Tibial nerve (tissue), 4 donors: ENCODE results near the gene APP. TPM values are rescaled to one million over a fixed set of nuclear protein-coding genes. Genes with fewer than 3 reads are reported as not detected.
A peak's percentile ranks its signal among the peaks of the same experiment; 100 is the strongest.

ENCODE experiments used
- DNase-seq, 2 donors: peaks; one replicate each; pipeline ENCODE4 v3.0.0-alpha.2; 2019; ENCODE audit warnings: low spot score in 2 of 2
- H3K27ac ChIP-seq, 4 donors: fragments of 200-600 bp; sonication (generic) in 3 of 4; one replicate each; pipeline ENCODE4 v1.5.1; 2017 to 2019; ENCODE audit warnings: mild to moderate bottlenecking in 1 of 4
- H3K27me3 ChIP-seq, 2 donors: fragments of 200-600 bp; sonication (generic) in 1 of 2; one replicate each; pipeline versions ENCODE4 v1.5.1 to v1.6.0; 2017 to 2019
- H3K36me3 ChIP-seq, 3 donors: fragments of 200-600 bp; sonication (generic); one replicate each; pipeline ENCODE4 v1.5.1; 2018 to 2019
- H3K4me1 ChIP-seq, 4 donors: fragments of 200-600 bp; sonication (generic) in 3 of 4; one replicate each; pipeline ENCODE4 v1.5.1; 2017 to 2019
- H3K4me3 ChIP-seq, 4 donors: fragments of 200-600 bp; sonication (generic) in 3 of 4; one replicate each; pipeline ENCODE4 v1.5.1; 2017 to 2019; ENCODE audit warnings: mild to moderate bottlenecking in 1 of 4, moderate library complexity in 1 of 4
- H3K9me3 ChIP-seq, 4 donors: fragments of 200-600 bp; sonication (generic) in 3 of 4; one replicate each; pipeline ENCODE4 v1.5.1; 2017 to 2019
- CTCF ChIP-seq, 5 experiments: fragments of 200-600 bp in 3 of 5; fragments of 450-650 bp in 2 of 5; sonication (generic) in 3 of 5; IDR thresholded peaks; one replicate each; pipeline ENCODE4 v1.5.1; 2016 to 2019; ENCODE audit warnings: antibody characterized with exemption in 5 of 5, mild to moderate bottlenecking in 3 of 5, moderate library complexity in 2 of 5
- EP300 ChIP-seq, 2 donors: sonication (generic); formaldehyde crosslinking; IDR thresholded peaks; one replicate each; pipeline ENCODE4 v1.6.1; 2017; ENCODE audit warnings: antibody characterized with exemption in 2 of 2, mild to moderate bottlenecking in 1 of 2
- POLR2A ChIP-seq, 2 donors: fragments of 450-650 bp; IDR thresholded peaks; one replicate each; pipeline ENCODE4 v1.6.1; 2017; ENCODE audit warnings: antibody characterized with exemption in 2 of 2, mild to moderate bottlenecking in 2 of 2, moderate library complexity in 2 of 2
- WGBS, 2 donors: methylation state at CpG; one replicate each; pipeline ENCODE4 v1.1.5; 2018; 5-methylcytosine and 5-hydroxymethylcytosine counted together
- total RNA-seq, 4 donors: library from RNA; depleted of rRNA; stranded (reverse); fragments of >200 nt; gene quantifications; one replicate each; pipeline ENCODE4 v1.1.0, GENCODE V29; 2016

APP gene
- total RNA-seq, 4 donors from 2014 or later = 271 to 327 (median 293) TPM

GRCh38 chr21:26126168-26126553 lies 44.4 kb downstream of the APP start:
- H3K4me3 ChIP-seq = no peak overlapping the region
- no peak for TF ChIP-seq EP300 (IDR thresholded peaks at IDR 0.05)
- TF ChIP-seq CTCF (IDR thresholded peaks at IDR 0.05) = no peak
- TF ChIP-seq POLR2A (IDR thresholded peaks at IDR 0.05) = no peak
- peaks cover 0 to 67% (median 25%) of the 10 kb centered on the region in 4 donors for H3K4me1 ChIP-seq
- no peaks in the 10 kb centered on the region for H3K27me3 ChIP-seq
- DNase-seq = no peak
- H3K9me3 ChIP-seq = no peaks in the 10 kb centered on the region
- WGBS, 2 donors = 94 to 97% methylated on average over 4 of the region's 4 CpGs
- H3K36me3 ChIP-seq = no peaks in the 10 kb centered on the region
- H3K27ac ChIP-seq = no peak overlapping the region

DNA sequence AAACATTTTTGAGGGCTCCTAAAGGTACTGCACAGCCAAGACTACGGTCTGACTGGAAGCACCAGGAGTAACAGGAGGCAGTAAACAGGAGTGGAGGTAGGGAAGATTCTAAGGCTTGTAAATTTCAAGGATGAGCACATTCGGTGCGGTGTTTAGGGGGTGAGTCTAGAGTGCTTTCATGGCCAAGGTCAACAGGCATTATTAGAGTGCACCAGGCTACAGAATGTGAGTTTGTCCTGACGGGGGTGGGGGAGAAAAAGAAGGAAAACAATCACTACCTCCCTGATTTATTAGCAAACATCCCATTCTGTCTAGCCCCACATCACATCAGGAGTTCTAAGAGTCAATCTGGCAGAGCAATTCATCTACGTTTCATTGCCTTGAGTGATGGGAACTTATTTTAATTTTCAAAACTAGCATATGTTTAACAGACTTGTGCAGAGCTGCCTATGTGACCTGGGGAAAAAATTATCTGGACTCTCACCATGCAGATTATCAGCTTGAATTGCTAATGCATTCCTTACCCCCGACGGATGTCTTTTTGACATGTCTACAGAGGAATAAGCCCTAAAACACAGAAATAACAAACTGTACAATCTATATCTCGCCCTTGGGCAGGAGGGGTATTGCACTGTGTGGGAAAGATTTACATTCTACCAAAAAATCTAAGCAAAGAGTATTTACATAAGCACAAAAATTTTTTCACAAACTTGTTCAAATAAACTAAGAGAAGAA lies 45.0 kb downstream of the APP start:
- H3K36me3 ChIP-seq = no peaks in the 10 kb centered on the region
- peaks cover 0 to 71% (median 25%) of the 10 kb centered on the region in 4 donors for H3K4me1 ChIP-seq
- DNase-seq = no peak
- no peaks in the 10 kb centered on the region for H3K9me3 ChIP-seq
- H3K27me3 ChIP-seq = no peaks in the 10 kb centered on the region
- TF ChIP-seq EP300 (IDR thresholded peaks at IDR 0.05) (no peak), CTCF (IDR thresholded peaks at IDR 0.05) (no peak), POLR2A (IDR thresholded peaks at IDR 0.05) (no peak)
- peak overlapping the region in 2 of 4 donors; percentile 65 to 83 for H3K27ac ChIP-seq
- WGBS, 2 donors = 56 to 62% methylated on average over 8 of the region's 8 CpGs
- H3K4me3 ChIP-seq = no peak overlapping the region

GRCh38 chr21:26124896-26125295 lies 45.7 kb downstream of the APP start:
- Histone ChIP-seq H3K27me3 (no peaks in the 10 kb centered on the region), H3K4me3 (no peak overlapping the region), H3K36me3 (no peaks in the 10 kb centered on the region), H3K9me3 (no peaks in the 10 kb centered on the region), H3K27ac (peak overlapping the region in 2 of 4 donors; percentile 65 to 83), H3K4me1 (peaks cover 0 to 76% (median 25%) of the 10 kb centered on the region in 4 donors)
- no peak for DNase-seq
- no peak for TF ChIP-seq CTCF (IDR thresholded peaks at IDR 0.05)
- TF ChIP-seq EP300 (IDR thresholded peaks at IDR 0.05) = no peak
- no peak for TF ChIP-seq POLR2A (IDR thresholded peaks at IDR 0.05)
- WGBS, 2 donors = 57 to 63% methylated on average over 7 of the region's 7 CpGs

- 14 to 16% methylated on average over 4 of the region's 4 CpGs for WGBS, 2 donors
Observed at GRCh38 chr21:26124421-26124833, 46.1 kb downstream of the APP start.

More at GRCh38 chr21:26124421-26124833, 46.1 kb downstream of the APP start:
- no peak for DNase-seq
- Histone ChIP-seq H3K4me1 (peaks cover 0 to 80% (median 27%) of the 10 kb centered on the region in 4 donors), H3K27me3 (no peaks in the 10 kb centered on the region), H3K4me3 (no peak overlapping the region), H3K27ac (peak overlapping the region in 2 of 4 donors; percentile 65 to 83), H3K36me3 (no peaks in the 10 kb centered on the region), H3K9me3 (no peaks in the 10 kb centered on the region)
- TF ChIP-seq CTCF (IDR thresholded peaks at IDR 0.05) (no peak), EP300 (IDR thresholded peaks at IDR 0.05) (peak in 1 of 2 donors; percentile 45)
